Amygdala (tissue), 56 donors: Measurements from ENCODE around the gene RHBG.

Source experiments
- DNase-seq, 56 donors: peaks; one replicate each; lab custom pipeline; 2025; lab: John Stamatoyannopoulos, UW

Gene RHBG

DNA sequence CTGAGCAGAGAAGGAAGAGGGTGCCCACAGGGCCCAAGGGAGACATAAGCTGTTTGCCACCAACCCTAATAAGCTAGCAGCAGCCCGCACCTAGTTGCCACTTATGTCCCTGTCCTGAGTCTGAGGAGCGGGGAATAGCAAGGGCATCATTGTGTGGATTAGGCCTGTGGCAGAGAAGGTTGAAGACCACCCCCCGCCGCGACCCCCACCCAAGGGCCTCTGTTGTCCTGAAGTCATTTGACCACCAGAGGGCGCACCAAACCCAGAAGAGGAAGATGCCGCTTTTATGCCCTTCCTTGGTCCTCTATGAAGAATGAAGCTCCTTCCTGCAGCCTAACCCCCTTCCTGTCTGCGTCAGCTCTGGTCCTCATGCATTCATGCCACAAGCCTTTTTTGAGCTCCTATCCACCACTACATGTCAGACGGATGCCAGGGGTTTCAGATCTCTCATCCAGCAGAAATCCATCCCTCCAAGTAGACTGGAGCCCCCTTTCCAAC is 16.6 kb downstream of the RHBG start:
- peak in 53 of 56 donors; percentile 27 to 90 (median 61) for DNase-seq

DNA sequence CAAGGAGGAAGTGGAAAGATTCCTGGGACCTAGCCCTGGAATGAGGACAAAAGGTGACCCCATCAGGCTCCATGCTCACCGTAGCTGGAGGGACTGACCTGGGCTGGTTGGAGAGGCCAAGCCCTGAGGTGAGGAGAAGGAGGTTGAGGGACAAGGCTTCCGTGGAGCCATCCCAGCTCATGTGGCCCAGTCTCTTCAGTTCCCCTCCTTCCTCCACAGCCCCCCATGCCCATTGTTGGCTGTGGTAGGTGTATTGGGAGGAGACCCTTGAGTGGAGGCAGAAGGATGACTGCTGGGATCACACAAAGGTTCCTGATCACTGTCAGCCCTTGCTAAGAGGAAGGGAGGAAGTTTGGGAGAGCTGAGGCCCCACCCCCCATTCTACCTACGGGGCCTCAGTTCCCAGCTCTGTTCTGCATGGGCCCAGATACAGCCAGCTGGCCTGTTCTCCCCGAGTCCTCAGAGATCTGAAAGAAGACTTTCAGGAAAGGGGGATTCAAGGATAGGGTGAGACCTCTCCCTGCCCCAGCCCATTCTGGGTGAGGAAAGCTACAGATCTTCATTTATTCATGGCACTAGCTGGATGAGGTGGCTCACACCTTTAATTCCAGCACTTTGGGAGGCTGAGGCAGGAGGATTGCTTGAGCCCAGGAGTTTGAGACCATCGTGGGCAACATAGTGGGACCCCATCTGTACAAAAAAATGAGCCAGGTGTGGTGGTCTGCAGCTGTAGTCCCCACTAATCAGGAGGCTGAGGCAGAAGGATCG is 17.3 kb downstream of the RHBG start:
- no peak for DNase-seq

GRCh38 chr1:156386949-156387869 is 18.2 kb downstream of the RHBG start:
- DNase-seq = no peak

DNA sequence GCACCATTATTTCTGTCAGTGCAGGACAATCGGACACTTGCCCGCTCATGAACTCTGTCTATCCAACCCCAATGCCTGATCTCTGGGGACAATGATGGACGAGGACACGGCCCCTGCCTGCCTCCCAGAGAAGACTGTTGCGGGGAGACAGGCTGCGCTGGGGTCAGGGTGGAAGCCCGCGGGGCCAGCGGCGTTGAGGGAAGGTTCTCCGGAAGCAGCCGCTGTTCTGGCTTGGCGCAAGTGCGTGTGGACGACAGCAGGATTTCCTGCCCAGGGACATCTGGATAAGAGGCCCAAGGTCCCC is 18.8 kb downstream of the RHBG start:
- peak in 2 of 56 donors; percentile 66 to 72 for DNase-seq

GRCh38 chr1:156388174-156389137 is 19.4 kb downstream of the RHBG start:
- peak in 55 of 56 donors; percentile 50 to 97 (median 89) for DNase-seq

DNA sequence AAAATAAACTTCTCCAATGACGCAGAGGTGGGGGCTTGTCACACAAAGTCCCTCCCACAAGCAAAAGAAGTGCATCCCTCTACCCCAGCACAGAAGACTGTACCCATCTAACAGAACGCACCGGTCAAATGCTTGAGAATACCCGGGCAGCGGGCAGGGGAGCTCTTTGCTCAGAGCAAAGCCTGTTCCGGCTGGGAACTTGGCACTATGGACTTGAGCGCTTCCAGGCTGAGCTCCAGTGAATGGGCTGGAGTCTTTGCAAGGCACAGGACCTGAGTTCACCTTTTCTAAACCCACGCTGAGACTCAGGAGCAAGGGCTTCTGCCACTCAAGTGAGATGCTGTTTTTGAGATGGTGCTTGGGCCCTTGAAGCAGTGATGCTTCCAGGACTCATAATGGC is 20.3 kb downstream of the RHBG start:
- DNase-seq = peak in 21 of 56 donors; percentile 7 to 71 (median 33)

DNA sequence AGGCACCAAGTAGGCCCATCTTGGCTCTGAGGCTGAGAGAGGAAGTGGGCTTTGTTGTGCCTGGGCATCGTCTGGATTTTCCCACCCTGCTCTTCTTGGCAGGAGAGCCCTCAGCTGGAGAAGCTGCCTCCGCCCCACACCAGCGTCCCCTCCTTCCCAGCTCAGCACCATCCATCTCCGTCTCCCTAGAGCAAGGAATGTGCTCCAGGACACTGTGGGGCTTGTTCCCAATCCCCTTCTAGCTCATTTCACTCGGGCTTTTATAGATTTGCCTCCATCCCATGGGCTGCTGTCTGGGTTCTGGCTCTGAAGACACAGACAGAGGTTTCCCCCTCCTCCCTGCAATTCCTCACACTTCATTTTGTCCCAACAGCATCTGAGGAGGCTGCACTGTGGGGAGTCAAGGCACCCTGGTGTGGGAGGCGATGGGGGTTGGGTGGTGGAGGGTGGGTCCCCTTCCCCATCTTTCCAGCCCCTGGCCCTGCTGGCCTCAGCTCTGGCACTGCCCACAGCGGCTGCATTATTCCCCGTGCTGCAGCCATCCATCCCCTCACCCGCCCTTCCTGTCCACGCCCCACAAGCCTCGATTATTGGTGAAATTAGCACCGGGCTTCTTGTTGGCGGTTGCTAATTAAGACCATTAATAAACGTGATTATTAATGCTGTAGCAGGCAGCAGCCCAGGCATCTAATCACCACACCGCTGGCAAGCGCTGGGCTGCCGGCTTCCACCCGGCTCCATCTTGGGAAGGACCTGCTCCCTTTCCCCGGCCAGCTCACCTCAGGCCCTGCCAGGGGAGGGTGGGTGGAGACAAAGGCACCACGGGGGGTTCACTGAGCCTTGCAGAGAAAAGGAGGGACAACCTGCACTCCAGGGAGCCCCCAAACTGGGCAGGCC is 21.7 kb downstream of the RHBG start:
- DNase-seq = peak in 46 of 56 donors; percentile 21 to 80 (median 54)

DNA sequence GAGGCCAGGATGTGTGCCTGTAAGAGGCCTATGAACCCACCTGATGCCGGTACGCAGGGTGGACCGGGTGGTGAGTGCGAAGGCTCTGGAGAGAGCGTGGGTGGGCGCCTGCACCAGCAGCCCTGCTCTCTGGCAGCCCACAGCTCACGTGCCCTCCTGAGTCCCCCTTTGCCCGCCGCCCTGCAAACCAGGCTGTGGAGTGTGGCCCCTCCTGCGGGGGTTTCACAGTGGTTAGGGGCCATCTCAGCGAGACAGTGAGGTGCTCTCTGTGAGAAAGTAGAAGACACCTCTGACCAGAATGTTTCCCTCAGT is 22.3 kb downstream of the RHBG start:
- no peak for DNase-seq

DNA sequence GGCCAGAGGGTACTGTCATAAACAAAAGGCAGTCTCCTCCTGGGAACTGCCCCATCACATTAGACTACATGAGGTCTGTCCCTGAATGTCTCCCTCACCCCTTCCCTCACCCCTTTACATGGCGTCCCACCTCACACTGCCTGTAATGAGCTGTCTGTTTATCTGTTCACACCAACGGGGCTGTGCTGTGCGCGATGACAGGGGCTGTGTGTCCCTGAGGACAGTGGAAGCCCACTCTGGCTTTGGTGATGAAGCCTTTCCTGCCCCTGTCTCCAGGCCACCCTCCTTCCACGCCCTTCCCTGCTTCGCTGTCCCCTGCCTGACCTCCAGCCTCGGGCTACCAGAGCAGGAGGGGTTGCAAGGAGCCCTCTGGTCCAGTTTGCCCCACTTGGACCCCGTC is 22.7 kb downstream of the RHBG start:
- no peak for DNase-seq

DNA sequence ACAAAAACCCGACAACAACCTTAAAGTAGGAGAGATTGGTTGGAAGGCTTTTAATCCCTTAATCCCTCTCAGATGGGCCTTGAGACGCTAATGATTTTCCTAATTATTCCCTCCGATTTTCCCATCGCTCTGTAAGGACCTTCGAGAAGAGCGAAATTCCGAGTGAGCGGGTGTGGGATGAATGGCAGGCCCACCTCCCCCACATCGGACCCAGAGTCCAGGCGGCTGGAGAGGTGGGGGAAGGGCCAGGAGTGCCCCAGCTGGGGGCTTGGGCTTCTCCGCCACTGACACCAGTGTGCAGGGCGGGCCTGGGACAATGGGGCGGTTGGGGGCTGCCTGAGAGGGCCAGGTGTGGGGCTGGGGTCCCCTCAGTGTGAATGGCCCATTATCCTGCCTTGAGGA is 23.4 kb downstream of the RHBG start:
- no peak for DNase-seq

- no peak for DNase-seq
Measured at GRCh38 chr1:156393095-156393494, 24.1 kb downstream of the RHBG start.

DNA sequence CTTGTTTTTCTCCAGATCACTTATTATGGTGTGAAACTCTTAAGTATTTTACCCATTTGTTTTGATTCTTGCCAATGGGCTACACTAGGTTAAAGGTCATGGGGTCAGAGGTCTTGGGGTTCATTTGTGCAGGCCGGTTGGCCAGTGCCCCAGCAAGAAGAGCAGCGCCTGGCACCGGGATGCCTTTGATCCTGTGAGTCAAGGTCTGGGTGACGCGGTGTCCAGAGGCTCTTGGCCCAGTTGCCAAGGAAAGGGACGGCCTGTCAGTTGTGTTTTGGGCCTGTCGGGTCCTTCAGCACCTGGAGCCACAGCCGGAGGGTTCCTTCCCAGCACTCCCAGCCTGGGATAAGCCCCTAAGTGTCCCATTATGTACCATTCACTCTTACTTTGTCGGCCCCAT is 25.1 kb downstream of the RHBG start:
- DNase-seq = peak in 1 of 56 donors; percentile 72

DNA sequence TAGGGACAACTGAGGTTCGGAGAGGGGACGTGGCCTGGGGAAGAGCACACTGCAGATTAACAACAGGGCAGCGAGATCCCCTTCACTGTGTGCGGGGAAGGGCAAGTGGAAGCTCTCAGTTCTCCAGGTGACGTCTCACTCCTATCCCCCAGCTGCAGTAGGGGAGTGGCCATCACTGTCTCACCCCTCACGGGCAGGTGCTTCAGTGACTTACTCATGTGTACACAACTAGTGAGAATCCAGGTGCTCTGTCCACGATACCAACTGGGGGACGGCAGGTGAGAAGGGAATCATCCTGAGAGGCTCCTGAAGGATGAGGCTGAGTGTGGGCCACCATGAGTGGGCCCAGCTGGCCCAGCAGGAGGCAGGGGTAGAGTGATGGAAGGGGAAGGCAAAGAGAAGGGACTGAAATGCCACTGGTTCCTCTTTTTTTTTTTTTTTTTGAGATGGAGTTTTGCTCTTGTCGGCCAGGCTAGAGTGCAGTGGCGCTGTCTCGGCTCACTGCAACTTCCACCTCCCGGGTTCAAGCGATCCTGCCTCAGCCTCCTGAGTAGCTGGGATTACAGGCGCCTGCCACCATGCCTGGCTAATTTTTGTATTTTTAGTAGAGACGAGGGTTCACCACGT is 25.9 kb downstream of the RHBG start:
- DNase-seq = no peak

- DNase-seq = no peak
Measured at GRCh38 chr1:156399355-156400125, 30.5 kb downstream of the RHBG start.

DNA sequence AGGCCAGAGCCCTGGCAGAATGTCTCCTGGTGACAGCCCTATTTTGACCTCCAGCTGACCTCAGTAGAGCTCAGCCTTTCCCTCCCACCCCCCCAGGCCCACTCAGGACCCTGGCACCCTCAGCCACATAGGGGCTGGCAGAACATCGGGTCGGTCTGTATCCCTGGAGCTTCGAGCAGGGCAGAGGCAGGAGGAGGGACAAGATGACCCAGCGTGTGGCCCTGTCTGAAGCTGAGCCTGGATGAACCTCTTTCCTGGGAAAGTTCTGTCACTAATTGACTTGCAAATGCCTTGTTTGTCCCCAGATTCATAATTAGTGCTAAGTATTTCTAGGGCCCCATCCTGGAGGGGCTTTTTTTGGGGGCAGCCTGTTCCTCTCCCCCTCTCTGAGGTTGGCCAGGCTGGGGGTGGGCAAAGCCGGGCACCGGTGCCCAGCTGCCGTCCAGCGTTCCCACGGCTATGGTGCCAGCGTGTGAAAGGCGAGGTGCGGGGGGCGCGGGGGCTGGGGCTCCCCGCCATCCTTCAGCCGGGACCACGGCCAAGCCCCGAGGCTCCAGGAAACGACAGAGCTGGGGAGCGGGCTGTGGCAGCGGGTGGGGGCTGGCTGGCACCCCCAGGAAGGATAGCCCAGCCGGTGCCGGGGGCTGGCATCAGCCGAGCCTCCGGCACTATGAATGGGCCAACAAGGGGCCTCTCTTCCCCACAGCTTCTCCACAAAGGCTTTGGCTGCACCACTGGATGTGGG is 31.4 kb downstream of the RHBG start:
- peak in 47 of 56 donors; percentile 33 to 87 (median 73) for DNase-seq

DNA sequence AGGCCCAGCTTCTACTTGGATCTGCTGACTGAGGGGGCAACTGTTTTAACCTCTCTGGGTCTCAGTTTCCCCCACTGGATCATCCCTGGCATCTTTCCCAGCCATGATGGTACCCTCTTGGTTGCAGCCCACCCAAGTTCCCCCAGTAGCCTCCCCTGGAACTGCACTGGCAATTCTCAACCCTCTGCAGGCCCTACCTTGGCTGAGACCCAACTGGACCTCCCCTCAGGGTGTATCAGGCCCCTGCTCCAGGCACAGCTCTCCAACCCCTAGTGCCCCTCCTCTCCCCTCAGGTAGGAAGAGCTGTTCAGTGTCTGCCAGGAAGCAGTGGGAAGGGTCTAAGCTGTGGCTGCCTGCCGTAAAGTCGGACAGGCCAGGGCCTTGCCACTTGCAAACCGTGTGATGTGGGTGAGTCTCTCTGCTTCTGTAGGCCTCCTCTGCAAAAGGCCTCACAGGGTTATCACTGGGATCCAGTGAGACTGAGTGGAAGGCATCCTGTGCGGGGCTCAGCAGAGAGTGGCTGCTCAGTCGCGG is 32.1 kb downstream of the RHBG start:
- peak in 4 of 56 donors; percentile 49 to 60 (median 53) for DNase-seq

GRCh38 chr1:156401681-156402081 is 32.7 kb downstream of the RHBG start:
- DNase-seq = peak in 18 of 56 donors; percentile 15 to 69 (median 50)
